H9 (cell line): Measurements from ENCODE around the gene FAM184A. TPM values are rescaled to one million over a fixed set of nuclear protein-coding genes. Genes with fewer than 3 reads are reported as not detected.

Experiments
- DNase-seq: peaks from one replicate; pipeline ENCODE4 v3.0.0-alpha.2; 2017
- H2AFZ ChIP-seq: one replicate; pipeline ENCODE4 v1.6.1; 2013; ENCODE audit warnings: mild to moderate bottlenecking, low read length, control low read depth, moderate library complexity
- H2AK5ac ChIP-seq: 2 replicates; pipeline ENCODE4 v1.6.1; 2013; ENCODE audit warnings: low read length, control low read depth, mixed read lengths; ENCODE audit not compliant: insufficient read length
- H2BK120ac ChIP-seq: one replicate; pipeline ENCODE4 v1.6.1; 2013; ENCODE audit warnings: low read depth, mild to moderate bottlenecking, low read length, control low read depth, inconsistent platforms; ENCODE audit not compliant: poor library complexity, severe bottlenecking
- H2BK12ac ChIP-seq: 2 replicates; pipeline ENCODE4 v1.6.1; 2013; ENCODE audit warnings: low read length, control low read depth, mixed read lengths, low read depth; ENCODE audit not compliant: insufficient read length
- H2BK15ac ChIP-seq: 2 replicates; pipeline ENCODE4 v1.6.1; 2013; ENCODE audit warnings: low read depth, low read length, control low read depth
- H2BK20ac ChIP-seq: one replicate; pipeline ENCODE4 v1.6.1; 2013; ENCODE audit warnings: low read depth, mild to moderate bottlenecking, low read length, control low read depth, inconsistent platforms; ENCODE audit not compliant: poor library complexity, severe bottlenecking
- H2BK5ac ChIP-seq: 2 replicates; pipeline ENCODE4 v1.6.1; 2013; ENCODE audit warnings: low read length, control low read depth, mixed read lengths; ENCODE audit not compliant: insufficient read length
- H3K14ac ChIP-seq: 2 replicates; pipeline ENCODE4 v1.6.1; 2013; ENCODE audit warnings: low read length, control low read depth; ENCODE audit not compliant: insufficient read depth
- H3K18ac ChIP-seq: 2 replicates; pipeline ENCODE4 v1.6.1; 2013; ENCODE audit warnings: low read depth, mild to moderate bottlenecking, mixed read lengths, low read length, control low read depth; ENCODE audit not compliant: insufficient read length
- H3K23ac ChIP-seq: 2 replicates; pipeline ENCODE4 v1.6.1; 2013; ENCODE audit warnings: low read length, control low read depth, mixed read lengths, low read depth; ENCODE audit not compliant: insufficient read length
- H3K23me2 ChIP-seq: 2 replicates; pipeline ENCODE4 v1.6.1; 2013; ENCODE audit warnings: low read depth, mild to moderate bottlenecking, mixed read lengths, low read length, control low read depth; ENCODE audit not compliant: insufficient read length, poor library complexity, severe bottlenecking
- H3K27ac ChIP-seq: 2 replicates; pipeline ENCODE4 v1.5.1; 2013; ENCODE audit warnings: low read length, control low read depth, mixed read lengths, low read depth; ENCODE audit not compliant: insufficient read length
- H3K27me3 ChIP-seq: 2 replicates; pipeline ENCODE4 v1.6.1; 2013; ENCODE audit warnings: low read length, control low read depth, inconsistent platforms; ENCODE audit not compliant: insufficient read depth
- H3K4ac ChIP-seq: 2 replicates; pipeline ENCODE4 v1.6.1; 2013; ENCODE audit warnings: low read depth, mild to moderate bottlenecking, control low read depth, inconsistent platforms, low read length, moderate library complexity
- H3K4me1 ChIP-seq: 2 replicates; pipeline ENCODE4 v1.6.1; 2013; ENCODE audit warnings: low read length, control low read depth, inconsistent platforms; ENCODE audit not compliant: insufficient read depth
- H3K4me2 ChIP-seq: 2 replicates; pipeline ENCODE4 v1.6.1; 2013; ENCODE audit warnings: low read length, control low read depth, mixed read lengths; ENCODE audit not compliant: insufficient read length, insufficient read depth
- H3K56ac ChIP-seq: 2 replicates; pipeline ENCODE4 v1.6.1; 2013; ENCODE audit warnings: low read depth, mild to moderate bottlenecking, mixed read lengths, low read length, control low read depth; ENCODE audit not compliant: insufficient read length
- H3K79me1 ChIP-seq: 2 replicates; pipeline ENCODE4 v1.6.1; 2013; ENCODE audit warnings: low read depth, mild to moderate bottlenecking, moderate library complexity, low read length, control low read depth, inconsistent platforms; ENCODE audit not compliant: insufficient read depth, poor library complexity, severe bottlenecking
- H3K79me2 ChIP-seq: 2 replicates; pipeline ENCODE4 v1.6.1; 2013; ENCODE audit warnings: low read length, control low read depth, inconsistent platforms; ENCODE audit not compliant: insufficient read depth
- H3K9ac ChIP-seq: 2 replicates; pipeline ENCODE4 v1.6.1; 2013; ENCODE audit warnings: low read length, control low read depth, mixed read lengths; ENCODE audit not compliant: insufficient read length; ENCODE audit errors: extremely low read depth
- H3K9me3 ChIP-seq: one replicate; pipeline ENCODE4 v1.6.1; 2013; ENCODE audit warnings: low read depth, low read length, inconsistent platforms; ENCODE audit not compliant: control insufficient read depth
- H3T11ph ChIP-seq: one replicate; pipeline ENCODE4 v1.6.1; 2013; ENCODE audit warnings: mild to moderate bottlenecking, low read length, control low read depth, inconsistent platforms
- H4K20me1 ChIP-seq: one replicate; pipeline ENCODE4 v1.6.1; 2013; ENCODE audit not compliant: control insufficient read depth, insufficient read length, insufficient read depth
- H4K5ac ChIP-seq: 2 replicates; pipeline ENCODE4 v1.6.1; 2013; ENCODE audit warnings: low read depth, mild to moderate bottlenecking, mixed read lengths, low read length, control low read depth; ENCODE audit not compliant: insufficient read length
- H4K8ac ChIP-seq: replicated peaks from 2 replicates; pipeline ENCODE4 v1.6.1; 2013; ENCODE audit warnings: low read length, control low read depth, mixed read lengths, low read depth; ENCODE audit not compliant: insufficient read length
- H4K91ac ChIP-seq: 2 replicates; pipeline ENCODE4 v1.6.1; 2013; ENCODE audit warnings: low read depth, mild to moderate bottlenecking, moderate library complexity, mixed read lengths, low read length, control low read depth; ENCODE audit not compliant: insufficient read length
- H3K27ac Mint-ChIP-seq, 3 experiments: 2 replicates in 2 of 3; 3 replicates in 1 of 3; pipeline ENCODE4 v1.8.0; 2020 to 2021; ENCODE audit warnings: mixed read lengths in 3 of 3, mild to moderate bottlenecking in 1 of 3, moderate library complexity in 1 of 3
- H3K27me3 Mint-ChIP-seq: 2 replicates; pipeline ENCODE4 v1.8.0; 2021; ENCODE audit warnings: low read depth, mild to moderate bottlenecking, moderate library complexity, mixed read lengths
- H3K36me3 Mint-ChIP-seq, 3 experiments: 2 replicates in 2 of 3; 3 replicates in 1 of 3; pipeline ENCODE4 v1.8.0; 2020 to 2021; ENCODE audit warnings: low read depth in 3 of 3, mixed read lengths in 3 of 3; ENCODE audit not compliant: insufficient read depth in 1 of 3
- H3K4me1 Mint-ChIP-seq, 2 experiments: 2 replicates each; pipeline ENCODE4 v1.8.0; 2020; ENCODE audit warnings: mixed read lengths in 2 of 2
- H3K4me3 Mint-ChIP-seq, 2 experiments: 2 replicates in 1 of 2; 3 replicates in 1 of 2; pipeline ENCODE4 v1.8.0; 2020 to 2021; ENCODE audit warnings: mild to moderate bottlenecking in 2 of 2, mixed read lengths in 2 of 2, moderate library complexity in 1 of 2
- H3K9me3 Mint-ChIP-seq, 2 experiments: 2 replicates in 1 of 2; 3 replicates in 1 of 2; pipeline ENCODE4 v1.8.0; 2020; ENCODE audit warnings: mild to moderate bottlenecking in 2 of 2, mixed read lengths in 2 of 2, moderate library complexity in 1 of 2
- CTCF ChIP-seq: fragments of 200-600 bp; sonication (generic); conservative IDR thresholded peaks from 3 replicates; pipeline ENCODE4 v1.8.0; 2021; ENCODE audit warnings: antibody characterized with exemption, mild to moderate bottlenecking
- WGBS: extraction: QIAGEN DNeasy Blood & Tissue Kit; methylation state at CpG from one replicate; pipeline ENCODE4 v1.1.7; 2013; ENCODE audit warnings: missing lambda C conversion rate, low lambda C conversion rate, mixed read lengths; ENCODE audit not compliant: insufficient read length; ENCODE audit errors: extremely low coverage; 5-methylcytosine and 5-hydroxymethylcytosine counted together
- total RNA-seq: library from RNA; stranded (reverse); gene quantifications from 2 replicates; pipeline ENCODE4 v1.2.1, GENCODE V29; 2021

The FAM184A gene
- total RNA-seq, 1 experiment from 2014 or later: 11.4 TPM

- H4K91ac ChIP-seq: no peak overlapping the region
- DNase-seq: no peak
- TF ChIP-seq CTCF: no peak
- H2BK12ac ChIP-seq: no peak overlapping the region
- no CpG with 5 or more reads among the region's 6 CpGs for WGBS
- H3K14ac ChIP-seq: no peak overlapping the region
- H3K4me2 ChIP-seq: peak overlapping the region; percentile 4
- no peak overlapping the region for H2BK120ac ChIP-seq
- Mint-ChIP-seq H3K9me3 (no peaks in the 10 kb centered on the region), H3K27me3 (no peaks in the 10 kb centered on the region), H3K36me3 (peaks cover 0 to 6% (median 5%) of the 10 kb centered on the region in 3 experiments; a peak in 3 of 7 replicates), H3K4me1 (peaks cover 55 to 58% of the 10 kb centered on the region in 2 experiments), H3K27ac (peak overlapping the region; percentile 0 to 94 (median 92); a peak in 5 of 7 replicates), H3K4me3 (peak overlapping the region in 1 of 2 experiments; percentile 16; a peak in 2 of 5 replicates)
- H4K8ac ChIP-seq: no peak overlapping the region
- H2BK5ac ChIP-seq: no peak overlapping the region
- no peaks in the 10 kb centered on the region for H3K79me2 ChIP-seq
- H3K23ac ChIP-seq: no peak overlapping the region
- H4K20me1 ChIP-seq: no peaks in the 10 kb centered on the region
- no peak overlapping the region for H3K9ac ChIP-seq
- no peak overlapping the region for H2AFZ ChIP-seq
- no peak overlapping the region for H2AK5ac ChIP-seq
- H3K27me3 ChIP-seq: peaks cover 7% of the 10 kb centered on the region; the same call in 1 of the 2 replicates
- H3K27ac ChIP-seq: no peak overlapping the region
- no peaks in the 10 kb centered on the region for H3K23me2 ChIP-seq
- no peak overlapping the region for H3K56ac ChIP-seq
- H3K79me1 ChIP-seq: no peaks in the 10 kb centered on the region
- no peaks in the 10 kb centered on the region for H3K9me3 ChIP-seq
- no peak overlapping the region for H2BK15ac ChIP-seq
- H3K4ac ChIP-seq: no peak overlapping the region
- no peak overlapping the region for H3K18ac ChIP-seq
- no peak overlapping the region for H3T11ph ChIP-seq
- peaks cover 10% of the 10 kb centered on the region for H3K4me1 ChIP-seq
- H4K5ac ChIP-seq: no peak overlapping the region
- H2BK20ac ChIP-seq: no peak overlapping the region
Measured at GRCh38 chr6:119024111-119024510, 54.4 kb downstream of the FAM184A start.
